Mammary epithelial cell (primary cell): ENCODE results near the gene GRB14.

Experiments used
- CTCF ChIP-seq, 2 donors: IDR thresholded peaks in 1 of 2; conservative IDR thresholded peaks in 1 of 2; 2 replicates each; pipeline ENCODE4 v1.5.1; 2011 to 2012; ENCODE audit warnings: inconsistent platforms in 2 of 2, low read length in 2 of 2, mild to moderate bottlenecking in 2 of 2, control low read depth in 1 of 2, low read depth in 1 of 2; ENCODE audit not compliant: insufficient read depth in 1 of 2; ENCODE audit errors: extremely low read depth in 1 of 2
- EZH2 ChIP-seq: IDR thresholded peaks from 2 replicates; pipeline ENCODE4 v1.6.1; 2012; ENCODE audit warnings: low read length, inconsistent platforms, borderline replicate concordance

GRCh38 chr2:164538240-164538866 is 82.9 kb downstream of the GRB14 start:
- TF ChIP-seq EZH2 (no peak), CTCF (conservative IDR thresholded peaks at IDR 0.05 in 1 of 2, IDR thresholded peaks at IDR 0.05 in 1 of 2; ENCODE audit: extremely low read depth in 1 of 2, insufficient read depth in 1 of 2, low read depth in 1 of 2, low read length in 2 of 2) (peak; percentile 81 to 82)
